Raji (cell line): ENCODE measurements around the gene EPS8L3.

Source experiments
- POLR2A ChIP-seq: IDR thresholded peaks from 2 replicates; pipeline ENCODE4 v1.6.1; 2011; ENCODE audit warnings: low read depth, low read length, control low read depth; ENCODE audit not compliant: insufficient read depth

The EPS8L3 gene, protein sequence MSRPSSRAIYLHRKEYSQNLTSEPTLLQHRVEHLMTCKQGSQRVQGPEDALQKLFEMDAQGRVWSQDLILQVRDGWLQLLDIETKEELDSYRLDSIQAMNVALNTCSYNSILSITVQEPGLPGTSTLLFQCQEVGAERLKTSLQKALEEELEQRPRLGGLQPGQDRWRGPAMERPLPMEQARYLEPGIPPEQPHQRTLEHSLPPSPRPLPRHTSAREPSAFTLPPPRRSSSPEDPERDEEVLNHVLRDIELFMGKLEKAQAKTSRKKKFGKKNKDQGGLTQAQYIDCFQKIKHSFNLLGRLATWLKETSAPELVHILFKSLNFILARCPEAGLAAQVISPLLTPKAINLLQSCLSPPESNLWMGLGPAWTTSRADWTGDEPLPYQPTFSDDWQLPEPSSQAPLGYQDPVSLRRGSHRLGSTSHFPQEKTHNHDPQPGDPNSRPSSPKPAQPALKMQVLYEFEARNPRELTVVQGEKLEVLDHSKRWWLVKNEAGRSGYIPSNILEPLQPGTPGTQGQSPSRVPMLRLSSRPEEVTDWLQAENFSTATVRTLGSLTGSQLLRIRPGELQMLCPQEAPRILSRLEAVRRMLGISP

DNA sequence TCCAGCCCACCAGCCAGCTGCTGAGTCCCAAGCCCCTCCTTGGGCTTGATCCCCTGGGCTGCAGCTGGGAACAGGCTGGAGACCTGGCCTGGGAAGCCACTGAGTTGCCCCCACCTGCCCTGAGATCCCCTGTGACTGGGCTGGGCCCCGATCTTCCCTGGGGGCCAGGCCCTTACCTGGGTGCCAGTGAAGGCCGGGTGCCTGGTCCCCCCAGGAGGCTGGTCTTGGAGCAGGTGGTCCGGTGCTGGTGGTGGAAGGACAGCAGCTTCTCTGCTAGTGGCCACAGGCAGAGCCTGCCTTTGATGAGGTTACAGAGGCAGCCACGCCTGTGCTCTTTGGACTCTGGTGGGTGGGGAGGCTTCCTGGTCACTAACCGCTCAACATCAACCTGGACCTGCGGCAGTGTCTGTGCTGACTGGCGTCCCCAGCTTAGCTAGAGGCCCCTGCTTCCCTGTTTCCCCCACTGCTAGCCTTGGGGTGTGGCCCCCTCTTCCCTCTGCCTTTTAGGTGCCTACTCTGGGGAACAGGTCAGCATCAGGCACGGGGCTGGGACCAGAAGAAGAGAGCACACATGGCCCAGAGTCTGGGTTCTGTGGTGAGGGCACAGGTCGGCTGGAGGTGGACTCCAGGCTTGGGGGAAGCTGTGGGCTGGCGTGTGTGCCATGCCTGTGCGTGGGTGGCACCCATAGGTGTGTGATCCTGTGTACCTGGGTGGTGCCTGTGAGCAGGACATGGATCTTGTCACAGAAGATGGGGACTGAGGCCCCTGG lies at the start of gene EPS8L3:
TSS of gene EPS8L3 (minus strand) at position 278 of the 770 bp plus-strand sequence. CDS start 2,174 bp downstream, outside the sequence.
- TF ChIP-seq POLR2A, result no peak

DNA sequence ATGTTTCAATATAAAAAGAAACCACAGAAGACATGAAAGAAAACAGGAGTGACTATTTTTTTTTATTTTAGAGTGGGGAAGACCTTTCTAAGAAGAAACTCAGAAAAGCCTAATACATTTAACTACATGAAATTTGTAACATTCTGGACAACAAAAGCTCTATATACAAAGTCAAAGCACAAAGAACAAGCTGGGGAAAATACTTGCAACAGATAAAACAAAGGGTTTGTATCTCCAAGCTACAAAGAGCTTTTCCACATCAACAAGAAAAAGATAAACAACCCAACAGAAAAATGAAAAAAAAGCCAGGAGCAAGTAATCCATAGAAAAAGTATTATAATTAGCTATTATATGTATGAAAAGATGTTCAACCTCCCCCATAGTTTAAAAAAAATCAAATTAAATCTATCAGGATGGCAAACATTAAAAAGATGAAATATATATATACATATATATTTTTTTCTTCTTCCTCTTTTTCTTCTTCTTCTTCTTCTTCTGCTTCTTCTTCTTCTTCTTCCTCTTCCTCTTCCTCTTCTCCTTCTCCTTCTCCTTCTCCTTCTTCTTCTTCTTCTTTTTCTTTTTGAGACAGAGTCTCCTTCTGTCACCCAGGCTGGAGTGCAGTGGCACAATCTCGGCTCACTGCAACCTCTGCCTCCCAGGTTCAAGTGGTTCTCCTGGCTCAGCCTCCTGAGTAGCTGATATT lies 49.1 kb upstream of the EPS8L3 start:
- TF ChIP-seq POLR2A, result no peak

DNA sequence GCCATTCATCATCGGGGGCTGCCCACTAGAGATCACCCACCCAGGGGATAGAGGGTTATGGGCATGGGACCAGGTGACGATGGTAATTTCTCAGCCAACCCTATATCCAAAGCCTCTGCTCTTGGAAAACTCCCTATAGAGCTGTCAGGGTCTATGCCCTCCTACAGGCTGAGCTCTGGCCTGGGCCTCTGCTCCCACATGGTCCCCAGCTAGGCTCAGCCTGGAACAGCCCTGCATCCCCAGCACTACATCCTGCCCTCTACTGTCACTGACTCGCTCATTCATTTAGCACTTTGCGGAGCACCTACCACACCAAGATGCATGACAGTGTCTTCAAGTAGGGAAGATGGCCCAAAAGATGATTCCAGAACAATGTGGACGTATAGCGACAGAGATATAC lies 45.0 kb upstream of the EPS8L3 start:
- TF ChIP-seq POLR2A, result no peak

DNA sequence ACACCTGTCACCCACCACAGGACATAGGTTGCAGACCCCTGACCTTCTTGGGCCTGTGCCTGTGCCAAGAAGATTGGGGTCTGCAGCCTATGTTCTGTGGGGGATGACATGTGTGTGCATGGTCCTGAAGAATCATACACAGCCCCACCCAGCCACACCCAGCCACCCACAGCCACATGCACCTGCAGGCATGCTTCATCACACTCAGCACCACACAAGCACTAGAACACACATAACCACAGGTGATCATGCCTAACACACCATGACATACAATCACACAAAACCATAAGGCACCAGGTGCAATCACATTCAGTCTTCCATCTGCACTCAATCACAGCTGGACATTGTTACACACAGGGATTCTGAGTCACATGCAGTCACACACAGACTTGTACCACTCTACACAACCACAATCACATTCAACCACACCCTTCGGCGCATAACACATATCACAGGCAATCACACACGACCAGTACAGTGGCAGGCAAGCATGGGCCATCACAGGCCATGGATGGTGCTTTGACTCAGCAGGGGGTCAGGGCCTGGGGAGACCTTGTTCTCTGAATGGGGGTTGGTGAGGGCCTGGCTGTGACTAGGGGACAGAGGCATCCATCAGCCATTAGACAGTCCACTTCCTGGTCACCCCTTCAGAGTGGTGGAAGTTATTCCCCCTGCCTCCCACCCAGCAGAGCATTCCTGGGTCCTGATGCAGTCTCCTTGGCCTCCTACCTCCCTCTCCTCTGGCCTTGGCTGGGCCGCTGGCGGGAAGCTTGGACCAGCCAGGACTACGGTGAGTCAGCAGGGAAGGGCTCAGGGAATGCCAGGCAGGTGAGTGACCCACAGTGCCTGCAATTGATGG lies 44.3 kb upstream of the EPS8L3 start:
- TF ChIP-seq POLR2A, result no peak

DNA sequence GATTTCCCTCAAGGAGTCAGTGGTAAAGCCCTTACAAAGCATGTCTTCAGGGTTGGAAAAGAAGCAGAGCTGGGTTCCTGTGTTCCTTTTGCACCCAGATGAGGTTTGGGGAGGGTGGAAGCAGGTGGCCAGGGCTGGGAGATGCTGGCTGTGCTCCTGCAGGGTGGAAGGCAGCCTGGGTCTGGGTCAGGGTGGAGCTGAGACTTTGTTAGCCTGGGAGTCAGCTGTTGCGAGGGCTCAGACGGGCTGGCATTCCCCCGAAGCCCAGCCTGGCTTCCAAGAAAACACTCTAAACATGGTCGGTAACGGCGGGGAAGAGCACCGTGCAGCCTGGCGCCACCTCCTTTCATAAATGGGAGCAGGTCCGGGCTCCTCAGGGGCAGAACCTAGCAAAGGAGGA lies 43.7 kb upstream of the EPS8L3 start:
- TF ChIP-seq POLR2A, result no peak

DNA sequence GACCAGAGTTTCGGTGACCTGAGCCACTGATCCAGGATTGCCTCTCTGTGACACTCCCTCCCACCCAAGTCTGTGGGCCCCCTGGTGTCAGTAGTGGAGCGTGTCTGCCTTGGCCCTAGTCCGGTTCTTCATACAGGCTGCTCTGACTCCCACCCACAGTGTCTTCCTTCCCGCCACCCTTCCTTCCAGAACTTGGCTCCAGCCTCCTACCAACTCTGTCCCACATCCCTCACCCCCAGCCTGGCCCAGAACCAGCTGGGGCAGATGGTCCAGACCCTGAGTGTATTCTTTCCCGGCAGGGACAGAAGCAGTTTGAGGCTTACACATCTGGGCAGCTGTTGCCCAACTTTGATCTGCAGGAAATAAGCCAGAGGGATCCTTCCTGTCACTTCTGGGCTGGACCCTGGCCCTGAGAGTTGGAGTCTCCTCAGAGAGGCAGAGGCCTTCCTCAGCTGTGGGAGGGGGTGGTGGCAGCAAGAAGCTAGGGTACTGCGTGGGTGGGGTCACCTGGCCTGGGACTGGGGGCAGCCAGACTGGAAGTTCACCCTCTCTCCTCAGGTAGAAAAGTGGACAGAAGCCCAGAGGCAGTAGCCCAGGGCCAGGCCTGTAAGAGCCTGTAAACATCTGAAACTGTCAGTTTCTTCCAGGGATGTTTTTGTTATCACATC lies 43.1 kb upstream of the EPS8L3 start:
- no peak for TF ChIP-seq POLR2A

DNA sequence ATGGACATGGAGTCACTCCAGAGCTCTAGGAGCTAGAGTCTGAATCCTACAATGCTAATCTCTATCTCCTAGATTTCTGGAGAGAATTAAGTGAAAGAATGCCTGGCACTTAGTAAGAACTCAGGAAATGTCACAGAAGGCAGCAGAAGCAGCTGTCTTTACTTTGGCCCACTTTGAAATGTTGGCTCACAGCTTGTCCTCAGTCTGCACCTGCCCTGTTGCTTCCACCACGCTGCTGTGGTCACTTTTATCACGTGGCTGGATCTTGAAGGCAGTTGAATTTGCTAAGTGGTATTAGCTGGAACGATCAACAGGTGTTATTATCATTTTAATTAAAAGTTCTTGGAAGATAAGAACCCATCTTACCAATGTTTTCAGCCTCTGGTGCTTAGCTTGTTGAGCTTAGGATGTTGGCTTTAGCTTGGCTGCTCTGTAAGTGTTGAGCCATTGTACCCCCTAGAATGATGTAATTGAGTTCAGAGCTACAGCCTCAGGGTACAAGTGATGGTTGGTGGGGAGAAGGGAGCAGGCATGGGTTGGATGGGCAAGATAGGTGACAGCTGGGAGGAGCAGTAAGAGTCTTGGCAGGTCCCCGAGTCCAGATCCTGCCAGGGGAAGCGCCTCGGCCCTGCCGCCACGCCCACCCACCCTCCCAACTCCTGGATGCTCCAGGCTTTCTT lies 41.9 kb upstream of the EPS8L3 start:
- no peak for TF ChIP-seq POLR2A

DNA sequence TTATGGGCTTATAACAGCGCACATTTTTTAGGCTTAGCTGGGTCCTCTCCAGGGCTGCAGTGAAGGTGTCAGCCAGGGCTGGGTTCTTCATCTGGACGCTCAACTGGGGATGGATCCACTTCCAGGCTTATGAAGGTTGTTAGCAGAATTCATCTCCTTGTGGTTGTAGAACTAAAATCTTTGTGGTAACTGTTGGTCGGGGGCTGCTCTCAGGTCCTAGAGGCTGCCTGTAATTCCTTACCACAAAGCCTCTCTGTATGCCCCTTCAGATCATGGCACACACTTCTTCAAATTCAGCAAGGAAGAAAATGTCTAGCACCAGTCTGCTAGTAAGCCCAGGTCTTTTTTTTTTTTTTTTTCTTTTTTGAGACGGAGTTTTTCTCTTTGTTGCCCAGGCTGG lies 40.9 kb upstream of the EPS8L3 start:
- TF ChIP-seq POLR2A, result no peak

DNA sequence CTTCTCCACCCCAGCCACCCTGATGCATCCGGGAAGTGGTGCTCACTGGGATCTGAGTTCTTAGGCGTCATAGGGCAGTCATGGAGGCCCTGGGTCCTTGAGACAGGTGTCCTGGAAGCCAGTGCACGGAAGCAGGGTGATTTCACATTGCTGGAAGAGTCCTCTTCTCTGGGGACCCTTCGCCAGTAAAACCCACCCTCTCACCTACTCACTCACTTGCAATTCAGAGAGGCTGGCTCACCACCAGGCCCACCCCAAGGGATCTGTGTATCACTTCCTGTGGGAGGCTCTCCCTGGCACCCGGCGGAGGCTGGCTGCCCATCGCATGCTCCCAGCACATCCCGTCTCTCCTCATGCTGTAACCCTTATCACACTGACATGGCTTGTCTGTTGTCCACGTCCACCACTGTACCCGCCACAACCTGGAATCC lies 40.2 kb upstream of the EPS8L3 start:
- no peak for TF ChIP-seq POLR2A

DNA sequence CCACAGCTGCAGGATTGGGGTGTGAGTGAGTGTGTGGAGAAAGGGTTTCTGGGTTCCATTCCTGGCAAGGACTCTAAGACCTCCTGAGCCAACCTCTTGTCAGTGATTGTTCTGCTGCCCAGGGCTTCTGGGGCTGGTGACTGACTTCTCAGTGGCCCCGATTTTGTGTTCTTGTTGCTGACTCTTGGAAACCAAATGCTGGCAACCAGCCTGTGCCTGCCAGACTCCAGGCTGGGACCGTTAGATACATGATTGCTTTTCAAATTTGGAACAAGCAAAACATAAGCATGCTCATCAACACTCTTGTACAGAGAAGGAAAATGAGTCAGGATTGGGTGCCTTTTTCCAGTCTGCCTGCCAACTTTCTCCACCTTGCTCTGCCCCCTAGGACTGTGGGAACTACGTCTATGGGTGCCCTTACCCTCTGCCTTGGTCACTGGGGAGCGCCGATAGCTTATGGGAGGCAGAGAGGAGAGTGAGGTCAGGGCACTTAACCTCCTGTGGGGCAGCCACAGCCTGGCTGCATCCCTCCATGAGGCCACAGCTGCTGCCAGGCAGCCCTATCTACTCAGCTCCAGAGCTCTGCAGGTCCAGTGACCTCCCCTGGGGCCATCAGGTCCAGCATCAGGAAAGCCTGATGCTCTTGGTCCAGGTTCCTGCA lies 39.3 kb upstream of the EPS8L3 start:
- TF ChIP-seq POLR2A, result no peak

DNA sequence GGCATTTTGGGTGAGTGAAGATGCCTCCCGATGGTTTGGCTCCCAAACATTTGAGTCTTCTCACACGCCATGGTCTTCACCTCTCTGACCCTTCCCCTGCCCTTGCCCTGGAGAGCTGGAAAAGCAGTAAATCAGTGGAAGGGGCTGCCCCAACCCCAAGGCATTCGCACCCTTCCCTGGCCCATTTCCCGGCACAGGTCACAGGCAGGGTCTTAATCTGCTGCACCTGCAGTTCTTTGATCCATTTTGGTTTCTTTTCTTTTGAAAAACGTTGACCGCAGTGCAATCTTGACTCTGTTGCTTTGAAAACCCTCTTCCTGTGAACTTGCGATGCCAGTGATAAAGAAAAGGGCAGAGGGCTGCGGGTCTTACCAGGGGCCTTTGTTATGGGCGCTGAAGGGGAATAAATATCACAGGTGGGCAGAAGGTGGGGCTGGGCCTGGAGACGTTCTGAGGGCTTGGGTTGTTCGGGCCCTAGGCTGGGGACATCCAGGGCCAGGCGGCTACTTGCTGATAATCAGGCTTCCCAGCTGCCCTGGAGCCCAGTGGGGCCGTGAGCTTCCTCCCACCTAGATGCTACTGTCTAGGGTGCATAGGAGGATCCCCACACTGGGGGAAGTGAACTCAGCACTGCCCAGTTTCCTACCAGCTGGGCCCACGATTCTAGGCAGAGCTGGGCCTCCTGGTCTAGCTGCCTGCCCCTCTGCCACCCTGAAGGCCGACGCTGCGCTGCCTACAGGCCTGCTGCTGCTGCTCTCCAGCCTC lies 38.6 kb upstream of the EPS8L3 start:
- no peak for TF ChIP-seq POLR2A

DNA sequence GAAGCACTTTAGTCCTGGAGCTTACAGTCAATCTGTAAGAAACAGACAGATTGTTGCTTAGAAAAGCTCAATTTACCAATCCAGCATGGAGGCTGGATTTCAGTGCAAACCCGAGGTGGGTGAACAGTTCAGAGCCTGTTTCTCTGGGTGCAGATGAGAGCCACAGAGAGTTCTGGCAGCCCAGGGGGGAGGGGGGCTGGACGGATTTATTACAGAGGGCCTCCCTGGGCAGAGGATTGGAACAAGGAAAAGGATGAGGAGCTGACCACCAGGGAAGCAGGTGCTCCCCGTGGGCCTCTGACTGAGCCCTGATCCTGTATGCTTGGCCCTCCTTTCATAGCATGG lies 38.0 kb upstream of the EPS8L3 start:
- TF ChIP-seq POLR2A, result no peak

DNA sequence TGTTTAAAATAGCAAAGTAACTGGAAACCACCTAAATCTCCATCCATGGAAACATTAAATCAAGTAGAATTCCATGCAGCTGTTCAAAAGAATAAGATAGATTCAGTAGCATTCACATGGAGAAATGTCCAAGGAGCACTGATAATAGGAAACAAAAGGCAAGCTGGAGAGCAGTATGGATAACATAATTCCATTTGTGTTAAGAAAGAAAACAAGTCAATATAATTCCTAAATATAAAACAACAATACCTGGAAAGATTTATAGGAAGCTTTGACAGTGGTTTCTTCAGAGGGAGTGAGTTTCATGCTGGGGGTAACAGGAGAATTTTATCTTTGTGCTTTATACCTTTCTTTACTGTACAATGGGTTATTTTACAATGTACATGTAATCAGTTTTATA lies 36.6 kb upstream of the EPS8L3 start:
- no peak for TF ChIP-seq POLR2A

DNA sequence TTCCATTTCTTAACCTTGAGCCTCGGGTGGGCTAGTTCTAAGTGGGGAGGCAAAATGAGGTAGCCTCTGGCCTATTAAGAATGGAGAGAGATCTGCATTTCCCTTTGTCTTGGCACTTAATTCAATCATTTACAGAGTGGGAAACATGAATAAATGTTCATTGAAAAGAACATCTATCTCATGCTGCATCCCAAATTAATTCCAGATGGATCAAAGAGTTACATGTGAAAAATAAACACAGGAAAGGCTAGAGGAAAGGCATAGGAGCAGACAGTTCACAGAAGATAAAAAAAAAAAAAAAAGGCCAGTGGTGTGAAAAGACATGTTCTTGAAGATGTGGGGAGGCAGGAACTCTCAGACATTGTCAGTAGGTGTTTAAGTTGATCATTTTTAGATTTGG lies 35.7 kb upstream of the EPS8L3 start:
- TF ChIP-seq POLR2A, result no peak
